Chondrocyte (in vitro differentiated cells): ENCODE results near the gene SV2B. TPM values are rescaled to one million over a fixed set of nuclear protein-coding genes. Genes with fewer than 3 reads are reported as not detected.

Experiments
- DNase-seq: peaks from one replicate; pipeline ENCODE4 v3.0.0; 2021; ENCODE audit warnings: mixed read lengths, low spot score
- H3K27ac Mint-ChIP-seq: one replicate; pipeline ENCODE4 v1.8.0; 2021; ENCODE audit warnings: mild to moderate bottlenecking, moderate library complexity, mixed read lengths; ENCODE audit not compliant: unreplicated experiment
- H3K27me3 Mint-ChIP-seq: 2 replicates; pipeline ENCODE4 v1.8.0; 2021; ENCODE audit warnings: low read depth, mixed read lengths
- H3K36me3 Mint-ChIP-seq: 2 replicates; pipeline ENCODE4 v1.8.0; 2021; ENCODE audit warnings: low read depth, mixed read lengths
- H3K4me1 Mint-ChIP-seq: 2 replicates; pipeline ENCODE4 v1.8.0; 2021; ENCODE audit warnings: low read depth, mild to moderate bottlenecking, mixed read lengths
- H3K4me3 Mint-ChIP-seq: one replicate; pipeline ENCODE4 v1.8.0; 2021; ENCODE audit warnings: mild to moderate bottlenecking, moderate library complexity, mixed read lengths; ENCODE audit not compliant: unreplicated experiment
- H3K9me3 Mint-ChIP-seq: 2 replicates; pipeline ENCODE4 v1.8.0; 2021; ENCODE audit warnings: low read depth, mixed read lengths
- total RNA-seq: library from RNA; stranded (reverse); gene quantifications from 3 replicates; pipeline ENCODE4 v1.2.1, GENCODE V29; 2021
- TF ChIP-seq, protein P1 (sequence below): fragments of 200-600 bp; sonication (generic); IDR thresholded peaks from 2 replicates; pipeline ENCODE4 v1.5.0; 2021; ENCODE audit warnings: antibody characterized with exemption, mild to moderate bottlenecking, moderate library complexity

Gene SV2B
- total RNA-seq, 1 donor from 2014 or later = not detected

DNA sequence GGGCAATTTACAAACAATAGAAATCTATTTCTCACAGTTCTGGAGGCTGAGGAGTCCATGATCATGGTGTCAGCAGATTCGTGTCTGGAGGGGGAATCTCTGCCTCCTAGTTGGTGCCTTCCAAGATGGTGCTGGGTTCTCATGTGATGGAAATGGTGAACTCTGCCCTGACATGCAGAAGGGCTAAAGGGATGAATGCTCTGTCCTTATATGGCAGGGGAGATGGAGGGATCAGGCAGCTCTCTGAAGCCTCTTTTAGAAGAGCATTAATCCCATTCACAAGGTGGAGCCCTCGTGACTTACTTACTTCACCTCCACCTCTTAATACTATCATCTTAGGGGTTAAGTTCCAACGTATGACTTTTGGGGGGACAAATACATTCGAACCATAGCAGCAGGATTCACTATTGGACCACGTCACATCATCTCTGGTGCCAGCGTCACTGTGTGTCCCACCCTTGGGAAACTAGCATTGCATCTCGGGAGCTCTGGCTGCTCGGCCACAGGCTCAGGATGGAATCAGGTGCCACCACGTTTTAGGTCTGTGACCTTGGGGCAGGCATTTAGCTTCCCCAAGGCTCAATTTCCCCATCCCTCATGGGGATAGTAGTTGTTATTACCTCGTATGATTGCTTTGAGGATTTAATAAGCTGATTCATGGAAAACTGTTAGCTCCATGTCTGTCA lies 53.0 kb downstream of the SV2B start:
- Mint-ChIP-seq H3K4me3 (no peak overlapping the region), H3K9me3 (no peaks in the 10 kb centered on the region), H3K27me3 (peaks cover 7% of the 10 kb centered on the region), H3K36me3 (no peaks in the 10 kb centered on the region), H3K27ac (no peak overlapping the region), H3K4me1 (no peaks in the 10 kb centered on the region)
- no peak for DNase-seq
- TF ChIP-seq, protein P1, sequence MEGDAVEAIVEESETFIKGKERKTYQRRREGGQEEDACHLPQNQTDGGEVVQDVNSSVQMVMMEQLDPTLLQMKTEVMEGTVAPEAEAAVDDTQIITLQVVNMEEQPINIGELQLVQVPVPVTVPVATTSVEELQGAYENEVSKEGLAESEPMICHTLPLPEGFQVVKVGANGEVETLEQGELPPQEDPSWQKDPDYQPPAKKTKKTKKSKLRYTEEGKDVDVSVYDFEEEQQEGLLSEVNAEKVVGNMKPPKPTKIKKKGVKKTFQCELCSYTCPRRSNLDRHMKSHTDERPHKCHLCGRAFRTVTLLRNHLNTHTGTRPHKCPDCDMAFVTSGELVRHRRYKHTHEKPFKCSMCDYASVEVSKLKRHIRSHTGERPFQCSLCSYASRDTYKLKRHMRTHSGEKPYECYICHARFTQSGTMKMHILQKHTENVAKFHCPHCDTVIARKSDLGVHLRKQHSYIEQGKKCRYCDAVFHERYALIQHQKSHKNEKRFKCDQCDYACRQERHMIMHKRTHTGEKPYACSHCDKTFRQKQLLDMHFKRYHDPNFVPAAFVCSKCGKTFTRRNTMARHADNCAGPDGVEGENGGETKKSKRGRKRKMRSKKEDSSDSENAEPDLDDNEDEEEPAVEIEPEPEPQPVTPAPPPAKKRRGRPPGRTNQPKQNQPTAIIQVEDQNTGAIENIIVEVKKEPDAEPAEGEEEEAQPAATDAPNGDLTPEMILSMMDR = no peak

DNA sequence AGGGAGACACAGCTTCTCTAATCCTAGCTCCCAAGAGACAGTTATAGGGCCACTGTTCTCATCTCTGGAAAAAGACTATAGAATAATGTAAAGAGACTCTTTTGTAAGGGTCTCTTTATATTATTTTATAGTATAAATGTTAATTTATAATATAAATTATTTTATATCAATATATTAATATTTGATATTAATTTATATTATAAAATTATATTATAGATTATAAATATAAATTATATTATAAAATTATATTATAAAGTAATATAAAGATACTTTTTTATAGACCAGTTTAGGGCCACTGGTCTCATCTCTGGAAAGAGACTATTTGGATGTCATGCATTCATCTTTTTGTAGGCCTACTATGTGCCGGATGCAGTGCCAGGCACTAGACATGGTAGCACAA lies 53.9 kb downstream of the SV2B start:
- H3K4me3 Mint-ChIP-seq = no peak overlapping the region
- H3K9me3 Mint-ChIP-seq = no peaks in the 10 kb centered on the region
- H3K27ac Mint-ChIP-seq = no peak overlapping the region
- no peaks in the 10 kb centered on the region for H3K4me1 Mint-ChIP-seq
- TF ChIP-seq, protein P1 = no peak
- DNase-seq = no peak
- H3K27me3 Mint-ChIP-seq = peaks cover 7% of the 10 kb centered on the region
- H3K36me3 Mint-ChIP-seq = no peaks in the 10 kb centered on the region

DNA sequence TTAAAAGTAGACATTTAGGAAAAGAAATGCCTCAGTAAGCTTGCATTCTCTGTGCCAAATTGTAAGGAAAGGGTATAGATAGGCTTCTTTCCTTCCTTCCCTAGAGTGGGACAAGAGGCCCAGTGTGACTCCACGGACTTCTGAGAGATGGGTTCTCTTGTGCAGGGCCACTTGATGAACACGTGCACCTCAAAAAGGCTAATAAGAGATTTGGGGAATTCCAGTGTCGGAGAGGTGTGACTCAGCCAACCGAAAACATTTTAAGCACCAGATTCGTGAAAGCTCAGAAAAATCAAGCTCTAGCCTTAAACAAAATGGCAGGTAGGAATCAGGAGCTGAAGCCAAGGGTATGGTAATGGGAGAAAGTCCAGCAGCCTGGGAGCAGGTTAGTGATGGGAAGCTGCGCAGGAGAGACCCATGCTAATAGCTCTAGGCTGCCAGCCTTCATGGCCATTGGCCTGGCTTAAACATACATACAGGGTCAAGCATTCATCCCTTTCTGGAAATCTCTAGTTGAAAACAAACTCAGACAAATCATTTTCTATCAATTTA lies 56.2 kb downstream of the SV2B start:
- no peaks in the 10 kb centered on the region for H3K4me1 Mint-ChIP-seq
- no peaks in the 10 kb centered on the region for H3K9me3 Mint-ChIP-seq
- no peak overlapping the region for H3K4me3 Mint-ChIP-seq
- DNase-seq = no peak
- H3K36me3 Mint-ChIP-seq = no peaks in the 10 kb centered on the region
- peaks cover 5% of the 10 kb centered on the region for H3K27me3 Mint-ChIP-seq
- TF ChIP-seq, protein P1 = no peak
- H3K27ac Mint-ChIP-seq = no peak overlapping the region

DNA sequence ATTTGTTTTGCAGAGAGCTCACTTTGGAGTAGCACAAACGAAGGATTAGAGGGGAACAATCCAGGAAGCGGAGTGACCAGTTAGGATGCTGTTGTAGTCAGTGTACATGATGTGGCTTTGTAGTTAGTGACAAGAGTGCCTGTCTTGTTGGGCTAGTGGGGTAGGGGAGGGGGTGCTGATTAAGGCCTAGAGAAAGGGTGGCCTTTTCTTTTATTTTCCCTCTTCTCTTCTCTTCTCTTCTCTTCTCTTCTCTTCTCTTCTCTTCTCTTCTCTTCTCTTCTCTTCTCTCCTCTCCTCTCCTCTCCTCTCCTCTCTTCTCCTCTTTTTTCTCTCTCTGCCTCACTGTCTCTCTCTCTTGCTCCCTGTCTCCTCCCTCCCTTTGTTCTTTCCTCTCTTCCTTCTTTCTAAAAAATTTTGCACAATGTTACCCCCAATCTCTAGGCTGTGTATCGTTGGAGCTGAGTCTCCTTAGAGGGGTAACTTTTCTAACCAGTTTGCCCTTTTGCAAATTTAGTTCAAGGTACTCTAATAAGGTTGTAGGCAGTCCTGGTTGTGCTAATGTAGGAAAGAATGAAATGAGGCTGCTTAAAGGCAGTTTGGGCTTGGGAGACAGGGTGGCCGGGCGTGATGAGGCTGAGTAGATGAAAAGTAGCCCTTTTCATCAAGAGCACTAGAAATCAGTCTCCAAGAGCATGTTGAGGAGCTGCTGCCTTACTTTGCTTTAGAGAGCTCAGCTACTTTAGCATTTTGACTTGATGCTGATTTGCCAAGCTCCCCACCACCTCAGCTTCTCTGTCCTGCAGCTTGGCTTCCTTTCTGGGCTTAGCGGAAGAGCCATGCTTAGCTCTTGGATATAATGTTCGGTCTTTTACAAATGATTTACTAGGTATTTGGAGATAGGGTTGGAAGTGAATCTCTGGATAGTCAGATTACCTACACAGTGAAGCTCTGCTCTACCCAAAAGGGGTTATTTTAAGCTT lies 58.6 kb downstream of the SV2B start:
- TF ChIP-seq, protein P1 = no peak
- Mint-ChIP-seq H3K9me3 (no peaks in the 10 kb centered on the region), H3K4me3 (no peak overlapping the region), H3K4me1 (no peaks in the 10 kb centered on the region), H3K27me3 (no peaks in the 10 kb centered on the region), H3K27ac (no peak overlapping the region), H3K36me3 (no peaks in the 10 kb centered on the region)
- DNase-seq = no peak

DNA sequence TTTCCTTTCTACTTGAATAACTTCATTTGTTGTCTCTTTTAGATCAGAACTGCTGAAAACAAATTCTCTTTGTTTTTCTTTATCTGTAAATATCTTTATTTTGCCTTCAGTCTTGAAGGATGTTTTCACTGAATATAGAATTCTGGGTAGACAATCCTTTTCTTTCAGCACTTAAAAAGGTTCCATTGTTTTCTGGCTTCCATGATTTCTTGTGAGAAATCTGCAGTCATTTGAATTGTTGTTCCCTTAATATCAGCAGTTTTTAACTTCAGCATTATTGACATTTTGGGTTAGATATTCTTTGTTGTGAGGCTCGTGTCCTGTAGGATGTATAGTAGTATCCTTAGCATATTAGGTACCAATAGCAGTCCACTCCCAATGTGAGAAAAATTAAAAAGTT lies 65.8 kb downstream of the SV2B start:
- Mint-ChIP-seq H3K4me3 (no peak overlapping the region), H3K27me3 (no peaks in the 10 kb centered on the region), H3K36me3 (no peaks in the 10 kb centered on the region), H3K9me3 (peaks cover 16% of the 10 kb centered on the region), H3K4me1 (no peaks in the 10 kb centered on the region), H3K27ac (no peak overlapping the region)
- DNase-seq = no peak
- TF ChIP-seq, protein P1 = no peak
